ENCODE results near the gene ISX. TPM values are rescaled to one million over a fixed set of nuclear protein-coding genes. Genes with fewer than 3 reads are reported as not detected.

ISX gene
- polyA plus RNA-seq, 5 donors: 0.28 to 0.51 (median 0.44) TPM

- no peak for DNase-seq
Measured at GRCh38 chr22:35051791-35052190, 14.2 kb upstream of the ISX start.

DNA sequence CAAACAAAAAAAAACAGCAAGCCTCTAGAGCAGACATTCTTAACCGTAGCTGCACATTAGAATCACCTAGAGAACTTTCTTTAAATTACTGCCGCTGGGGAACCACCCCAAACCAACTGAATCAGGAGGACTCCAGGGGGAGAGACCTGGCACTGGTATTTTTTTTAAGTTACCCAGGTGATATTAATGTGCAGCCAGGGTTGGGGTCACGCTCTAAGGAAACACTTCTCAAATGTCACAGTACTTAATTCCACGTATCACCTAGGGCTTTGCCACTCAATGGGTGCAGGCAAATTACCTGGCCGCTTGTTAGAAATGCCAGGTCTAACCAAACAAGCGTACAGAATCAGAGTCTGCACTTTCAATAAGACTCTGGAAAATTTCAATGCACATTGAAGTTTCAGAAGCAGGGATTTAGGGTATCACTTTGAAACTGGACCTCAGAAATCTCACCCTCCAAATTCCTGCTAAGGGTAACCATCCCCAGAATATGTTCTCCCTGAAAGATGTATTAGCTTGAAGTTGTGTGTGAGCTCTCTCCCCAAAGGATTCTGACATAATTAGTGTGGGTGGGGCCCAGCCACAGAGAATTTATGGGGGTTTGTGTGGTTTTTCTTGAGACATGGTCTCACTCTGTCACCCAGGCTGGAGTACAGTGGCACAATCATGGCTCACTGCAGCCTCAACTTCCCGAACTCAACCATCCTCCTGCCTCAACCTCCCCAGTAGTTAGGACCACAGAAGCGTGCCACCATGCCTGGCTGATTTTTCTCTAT is 12.7 kb upstream of the ISX start:
- no peak for DNase-seq

GRCh38 chr22:35054064-35054463 is 11.9 kb upstream of the ISX start:
- DNase-seq: no peak

- no peak for DNase-seq
Measured at GRCh38 chr22:35056486-35056885, 9.5 kb upstream of the ISX start.

- no peak for DNase-seq
Measured at GRCh38 chr22:35057155-35057554, 8.8 kb upstream of the ISX start.

DNA sequence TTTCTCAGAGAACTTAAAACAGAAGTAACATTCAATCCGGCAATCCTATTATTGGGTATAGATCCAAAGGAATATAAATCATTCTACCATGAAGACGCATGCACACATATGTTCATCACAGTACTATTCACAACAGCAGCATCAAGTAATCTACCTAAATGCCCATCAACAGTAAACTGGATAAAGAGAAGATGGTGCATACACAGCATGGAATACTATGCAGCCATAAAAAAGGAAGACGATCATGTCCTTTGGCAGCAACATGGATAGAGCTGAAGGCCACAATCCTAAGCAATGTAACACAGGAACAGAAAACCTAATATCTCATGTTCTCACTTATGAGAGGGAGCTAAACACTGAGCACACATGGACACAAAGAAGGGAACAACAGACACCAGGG is 6.3 kb upstream of the ISX start:
- DNase-seq: no peak

DNA sequence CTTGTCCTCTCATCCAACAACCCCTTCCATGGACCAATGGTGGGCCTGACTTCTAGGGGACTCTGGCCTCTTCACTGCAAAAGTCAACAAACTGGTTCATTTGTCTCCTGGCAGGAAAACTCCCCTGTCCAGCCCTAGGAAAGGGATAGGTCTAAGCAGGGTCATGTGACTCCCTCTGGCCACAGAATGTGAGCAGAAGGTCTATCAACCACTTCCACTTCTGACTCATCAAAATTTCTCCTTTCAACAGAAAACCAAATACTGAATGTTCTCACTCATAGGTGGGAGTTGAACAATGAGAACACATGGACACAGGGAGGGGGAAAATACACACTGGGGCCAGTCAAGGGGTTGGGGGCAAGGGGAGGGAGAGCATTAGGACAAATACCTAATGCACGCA is 1.3 kb upstream of the ISX start:
- no peak for DNase-seq

- DNase-seq: no peak
Measured at GRCh38 chr22:35065183-35065582, 775 bp upstream of the ISX start.

DNA sequence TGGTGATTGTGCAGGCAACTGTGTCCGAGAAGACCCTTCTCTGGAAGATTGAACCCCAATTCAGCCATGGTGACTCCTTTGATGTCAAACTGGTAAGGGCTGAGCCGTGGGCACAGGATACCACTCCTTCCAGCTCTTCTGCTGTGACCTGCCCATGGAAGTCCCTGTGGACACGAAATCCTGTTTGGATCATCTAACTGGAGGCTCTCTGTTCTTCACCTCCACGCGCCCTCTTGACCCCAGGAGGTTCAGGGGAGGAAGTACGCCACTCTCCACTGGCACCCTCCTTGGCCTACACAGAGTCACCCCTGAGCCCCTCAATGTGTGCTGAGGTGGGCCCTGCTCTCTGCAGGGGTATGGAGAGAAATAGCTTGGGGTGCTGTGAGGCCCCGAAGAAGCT is 810 bp downstream of the ISX start:
- no peak for DNase-seq

DNA sequence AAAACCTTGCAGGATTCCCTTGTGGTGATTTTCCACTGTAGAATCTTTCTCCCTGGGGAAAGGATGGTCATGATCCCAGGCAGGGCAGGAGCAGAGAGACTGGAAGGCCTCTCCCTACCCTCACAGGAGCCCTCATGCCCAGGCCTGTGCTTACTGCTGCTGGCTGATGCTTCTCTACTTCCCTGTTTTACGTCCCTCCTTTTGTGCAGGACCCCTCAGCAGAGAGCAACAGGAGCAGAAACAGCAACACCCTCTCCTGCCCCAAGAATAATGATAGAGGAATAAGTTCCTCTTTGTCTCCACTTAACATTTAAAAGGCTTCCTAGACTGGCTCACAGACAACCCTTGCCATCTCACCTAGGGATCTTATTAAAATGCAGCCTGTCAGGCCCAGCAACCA is 3.6 kb downstream of the ISX start:
- no peak for DNase-seq

DNA sequence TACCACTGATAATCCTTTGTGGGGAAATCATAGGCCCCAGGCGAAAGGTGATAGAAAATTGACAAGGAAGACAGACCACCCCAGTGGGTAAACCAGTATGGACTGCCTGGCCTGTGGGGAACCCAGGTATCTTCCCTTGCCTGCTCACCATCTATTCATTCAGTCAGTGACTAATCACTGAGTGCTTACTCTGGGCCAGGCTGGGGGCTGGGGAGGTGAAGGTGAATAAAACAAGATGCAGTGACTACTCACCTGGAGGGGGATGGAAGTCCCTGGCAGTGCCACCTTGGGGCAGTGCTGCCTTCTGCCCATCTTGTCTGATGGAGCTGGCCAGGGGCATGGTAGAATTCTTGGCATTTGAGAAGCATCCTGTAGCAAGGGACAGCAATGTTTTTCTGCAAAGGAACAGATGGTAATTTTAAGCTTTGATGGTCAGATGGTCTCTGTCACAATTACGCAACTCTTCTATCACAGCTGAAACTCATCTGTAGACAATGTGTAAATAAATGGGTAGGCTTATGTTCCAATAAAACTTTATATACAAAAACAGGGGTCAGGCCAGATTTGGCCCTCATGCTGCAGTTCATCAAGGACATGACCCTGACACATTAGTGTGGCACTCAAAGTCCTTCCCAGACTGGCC is 4.6 kb downstream of the ISX start:
- DNase-seq: no peak

GRCh38 chr22:35071784-35072183 is 5.8 kb downstream of the ISX start:
- no peak for DNase-seq

DNA sequence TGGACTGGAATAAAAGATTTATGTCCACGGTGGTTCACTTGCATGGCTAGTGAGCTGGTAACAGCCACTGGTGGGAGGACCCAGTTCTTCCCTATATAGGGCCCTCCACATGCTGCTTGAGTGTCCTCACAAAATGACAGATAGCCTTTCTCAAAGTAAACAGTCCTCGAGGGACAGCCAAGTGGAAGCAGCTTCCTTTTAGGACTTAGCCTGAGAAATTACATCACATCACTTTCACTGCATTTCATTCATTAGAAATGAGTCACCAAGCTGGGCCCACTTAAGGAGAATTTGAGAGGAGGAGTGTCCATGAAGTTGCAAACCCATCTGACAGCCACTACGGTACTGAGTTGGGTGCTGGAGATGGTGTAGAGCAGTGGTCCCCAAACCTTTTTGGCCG is 7.0 kb downstream of the ISX start:
- DNase-seq: no peak

- DNase-seq: no peak
Measured at GRCh38 chr22:35074583-35074982, 8.6 kb downstream of the ISX start.

GRCh38 chr22:35076630-35077029 is 10.7 kb downstream of the ISX start:
- no peak for DNase-seq

DNA sequence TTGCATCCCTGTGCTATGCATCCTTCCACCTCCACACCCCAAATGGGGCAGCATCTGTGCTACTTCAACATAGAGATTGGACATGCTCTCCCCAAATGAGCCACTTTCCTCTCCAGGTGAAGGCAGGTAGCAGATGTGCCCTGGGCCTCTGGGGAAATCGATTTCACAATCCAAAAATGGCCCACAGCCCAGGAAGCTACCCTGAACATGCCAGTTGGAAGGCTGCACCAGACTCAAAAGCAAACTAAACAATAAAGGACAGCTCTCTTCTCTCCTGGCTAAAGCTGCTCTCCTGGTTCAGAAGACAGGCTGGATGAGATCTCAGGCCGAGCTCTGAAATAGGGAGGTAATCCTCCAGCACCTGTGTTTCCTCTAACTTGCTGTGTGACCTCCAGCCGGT is 19.7 kb downstream of the ISX start:
- no peak for DNase-seq

DNA sequence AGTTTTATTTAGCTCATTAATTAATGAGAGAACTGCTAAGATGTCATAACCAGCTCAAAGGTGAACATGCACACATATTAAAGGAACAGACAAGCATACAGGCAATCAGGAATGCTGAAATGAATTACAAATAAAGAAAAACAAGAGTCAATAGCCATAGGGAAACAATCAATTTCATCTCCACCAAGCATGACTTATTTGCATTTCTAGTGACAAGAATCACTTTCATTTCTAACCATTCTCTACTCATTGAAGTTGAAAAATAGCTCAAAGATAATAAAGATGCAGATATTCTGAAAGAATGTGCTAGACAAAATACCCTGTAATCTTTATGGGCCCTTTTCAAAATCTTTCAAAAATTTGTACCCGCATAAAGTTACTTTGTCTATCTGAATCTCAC is 23.2 kb downstream of the ISX start:
- no peak for DNase-seq

GRCh38 chr22:35092406-35092805 is 26.4 kb downstream of the ISX start:
- no peak for DNase-seq

DNA sequence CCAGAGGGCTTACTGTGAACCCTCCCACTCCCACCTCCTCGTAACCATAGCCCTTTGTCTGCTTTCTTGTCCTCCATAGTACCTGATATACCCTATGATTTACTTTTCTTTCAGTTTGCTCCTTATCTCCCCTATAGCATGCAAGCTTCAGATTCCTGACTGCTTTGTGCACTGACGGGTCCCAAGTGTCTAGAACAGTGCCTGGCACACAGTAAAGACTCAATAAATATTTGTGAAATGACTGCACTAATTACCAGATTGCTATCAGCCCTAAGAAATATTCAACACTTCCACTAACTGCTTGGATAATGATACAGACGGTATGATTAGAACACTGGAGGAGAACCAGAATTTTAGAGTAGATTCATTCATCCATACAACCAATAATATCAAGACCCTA is 33.0 kb downstream of the ISX start:
- DNase-seq: no peak

- DNase-seq: no peak
Measured at GRCh38 chr22:35099883-35100282, 33.9 kb downstream of the ISX start.

DNA sequence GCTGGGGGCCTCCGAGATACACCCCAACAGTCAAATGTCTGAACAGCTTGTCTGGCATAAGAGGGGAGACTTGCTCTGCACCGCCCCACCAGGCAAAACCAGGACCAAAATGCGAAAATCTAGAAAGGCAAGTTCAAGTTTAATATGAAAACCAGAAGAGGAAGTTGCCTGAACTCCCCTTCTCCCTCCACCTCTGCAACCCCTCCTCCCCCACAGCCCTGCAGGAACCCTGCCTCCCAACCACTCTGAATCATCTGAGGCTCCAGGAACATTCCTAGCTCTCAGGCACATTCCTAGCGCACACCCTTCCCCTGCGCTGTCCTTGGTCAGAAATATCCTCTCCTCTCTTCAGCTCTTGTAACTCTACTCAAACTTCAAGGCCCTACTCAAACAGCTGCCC is 36.7 kb downstream of the ISX start:
- peak in 1 of 2 donors; percentile 11 for DNase-seq

DNA sequence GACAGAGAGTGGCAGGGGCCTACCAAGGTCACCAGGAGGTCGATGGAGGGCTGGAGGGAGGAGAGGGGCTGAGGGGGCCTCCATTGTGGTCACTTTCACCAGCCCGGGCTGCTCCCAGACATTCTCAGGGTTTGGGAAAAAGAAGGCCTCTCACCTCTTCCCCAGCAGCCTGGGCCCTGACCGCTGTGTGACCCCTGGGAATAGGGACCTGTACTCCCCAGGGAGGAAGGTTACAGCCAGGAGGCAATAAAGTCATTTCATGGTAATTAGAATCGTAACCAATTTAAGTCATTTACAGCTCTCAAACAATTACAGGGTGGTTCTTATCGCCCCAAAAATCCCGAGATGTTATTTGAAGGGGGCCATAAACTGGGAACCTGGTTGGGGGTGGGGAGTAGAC is 37.8 kb downstream of the ISX start:
- DNase-seq: no peak

- no peak for DNase-seq
Measured at GRCh38 chr22:35104491-35104890, 38.5 kb downstream of the ISX start.

DNA sequence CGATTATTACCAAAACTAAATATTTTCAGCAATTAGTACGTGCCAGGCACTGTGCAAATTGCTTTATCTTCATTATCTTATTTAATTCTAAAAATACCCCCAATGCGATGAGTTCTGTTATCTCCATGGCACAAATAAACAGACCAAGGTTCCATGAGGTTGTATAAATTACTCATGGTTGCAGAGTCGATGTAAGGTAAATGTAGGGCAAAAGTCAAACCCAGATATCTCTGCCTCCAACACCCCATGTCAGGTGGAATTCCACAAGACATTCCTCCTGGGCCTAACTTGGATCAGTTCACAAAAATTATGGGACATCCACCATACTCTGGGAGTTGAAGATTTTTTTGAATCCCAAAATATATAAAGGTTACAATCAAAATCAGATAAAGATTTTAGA is 43.7 kb downstream of the ISX start:
- no peak for DNase-seq
